Peyer's patch (tissue), 4 donors: Measurements from ENCODE around the gene KRTAP10-12.
"Not testable (repeated sequence)": the region's sequence is repeated elsewhere in the genome, so short reads cannot be mapped to it uniquely, and the experiment has no call there.

Experiments used
- POLR2A ChIP-seq, 2 donors: fragments of 450-650 bp; IDR thresholded peaks; one replicate each; pipeline ENCODE4 v1.5.1; 2017; ENCODE audit warnings: antibody characterized with exemption in 2 of 2, mild to moderate bottlenecking in 2 of 2, moderate library complexity in 2 of 2
- TF ChIP-seq, protein P1 (sequence below), 6 experiments: fragments of 450-650 bp in 4 of 6; fragments of 200-600 bp in 2 of 6; sonication (generic) in 1 of 6; IDR thresholded peaks; one replicate each; pipeline ENCODE4 v1.5.1; 2017 to 2019; ENCODE audit warnings: antibody characterized with exemption in 6 of 6, mild to moderate bottlenecking in 3 of 6, moderate library complexity in 1 of 6

DNA sequence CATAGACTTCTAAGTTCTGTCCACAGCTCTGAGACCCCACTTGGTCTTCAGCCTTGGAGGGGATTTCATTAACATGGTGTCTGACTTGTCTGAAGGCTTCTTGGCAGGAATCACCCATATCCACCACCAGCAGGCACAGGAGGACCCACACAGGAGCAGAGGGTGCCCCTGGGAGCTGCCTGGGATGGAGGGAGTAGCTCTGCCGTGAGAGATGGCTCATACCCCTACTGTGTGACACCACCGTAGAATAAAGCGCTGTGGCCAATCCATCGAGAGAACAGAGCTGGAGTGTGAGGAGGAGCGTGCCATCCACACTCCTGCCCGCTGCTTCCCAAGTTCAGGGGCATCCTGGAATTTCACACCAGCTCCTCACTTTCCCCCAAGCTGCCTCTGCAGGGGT is 11.9 kb upstream of the KRTAP10-12 start:
- TF ChIP-seq POLR2A (IDR thresholded peaks at IDR 0.05) = not testable (repeated sequence)
- TF ChIP-seq, protein P1, sequence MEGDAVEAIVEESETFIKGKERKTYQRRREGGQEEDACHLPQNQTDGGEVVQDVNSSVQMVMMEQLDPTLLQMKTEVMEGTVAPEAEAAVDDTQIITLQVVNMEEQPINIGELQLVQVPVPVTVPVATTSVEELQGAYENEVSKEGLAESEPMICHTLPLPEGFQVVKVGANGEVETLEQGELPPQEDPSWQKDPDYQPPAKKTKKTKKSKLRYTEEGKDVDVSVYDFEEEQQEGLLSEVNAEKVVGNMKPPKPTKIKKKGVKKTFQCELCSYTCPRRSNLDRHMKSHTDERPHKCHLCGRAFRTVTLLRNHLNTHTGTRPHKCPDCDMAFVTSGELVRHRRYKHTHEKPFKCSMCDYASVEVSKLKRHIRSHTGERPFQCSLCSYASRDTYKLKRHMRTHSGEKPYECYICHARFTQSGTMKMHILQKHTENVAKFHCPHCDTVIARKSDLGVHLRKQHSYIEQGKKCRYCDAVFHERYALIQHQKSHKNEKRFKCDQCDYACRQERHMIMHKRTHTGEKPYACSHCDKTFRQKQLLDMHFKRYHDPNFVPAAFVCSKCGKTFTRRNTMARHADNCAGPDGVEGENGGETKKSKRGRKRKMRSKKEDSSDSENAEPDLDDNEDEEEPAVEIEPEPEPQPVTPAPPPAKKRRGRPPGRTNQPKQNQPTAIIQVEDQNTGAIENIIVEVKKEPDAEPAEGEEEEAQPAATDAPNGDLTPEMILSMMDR (IDR thresholded peaks at IDR 0.05) = not testable (repeated sequence)
